Fibroblast of lung (primary cell): Measurements from ENCODE around the gene TMCC1. TPM values are rescaled to one million over a fixed set of nuclear protein-coding genes. Genes with fewer than 3 reads are reported as not detected.

Source experiments
- DNase-seq, 2 donors: peaks; one replicate each; pipeline versions ENCODE4 v3.0.0 to v3.0.0-alpha.2; 2010; ENCODE audit warnings: low read depth in 2 of 2
- H2AFZ ChIP-seq: 2 replicates; pipeline ENCODE4 v1.5.1; 2012; ENCODE audit warnings: low read length, control low read depth, inconsistent platforms
- H3K27ac ChIP-seq: 2 replicates; pipeline ENCODE4 v1.5.1; 2011; ENCODE audit warnings: low read length, control low read depth; ENCODE audit not compliant: insufficient read depth
- H3K27me3 ChIP-seq: 2 replicates; pipeline ENCODE4 v1.5.1; 2011; ENCODE audit warnings: mild to moderate bottlenecking, low read length; ENCODE audit not compliant: control insufficient read depth, insufficient read depth
- H3K36me3 ChIP-seq: 2 replicates; pipeline ENCODE4 v1.5.1; 2011; ENCODE audit warnings: low read length; ENCODE audit not compliant: control insufficient read depth, insufficient read depth
- H3K4me1 ChIP-seq: 2 replicates; pipeline ENCODE4 v1.5.1; 2011; ENCODE audit warnings: low read length; ENCODE audit not compliant: control insufficient read depth, insufficient read depth; ENCODE audit errors: extremely low read depth
- H3K4me2 ChIP-seq: 2 replicates; pipeline ENCODE4 v1.5.1; 2011; ENCODE audit warnings: low read length, control low read depth; ENCODE audit not compliant: insufficient read depth; ENCODE audit errors: extremely low read depth
- H3K4me3 ChIP-seq, 4 experiments: fragments of 200-600 bp in 1 of 4; sonication (generic) in 1 of 4; replicated peaks in 1 of 4; 2 replicates each; pipeline ENCODE4 v1.5.1; 2011 to 2016; ENCODE audit warnings: low read length in 4 of 4, low read depth in 3 of 4, mild to moderate bottlenecking in 3 of 4, control low read depth in 2 of 4, inconsistent platforms in 1 of 4, mixed read lengths in 1 of 4; ENCODE audit not compliant: insufficient read depth in 1 of 4; ENCODE audit errors: control extremely low read depth in 1 of 4
- H3K79me2 ChIP-seq: 2 replicates; pipeline ENCODE4 v1.5.1; 2012; ENCODE audit warnings: mild to moderate bottlenecking, low read length, inconsistent platforms; ENCODE audit not compliant: control insufficient read depth, insufficient read depth
- H3K9ac ChIP-seq: 2 replicates; pipeline ENCODE4 v1.5.1; 2011; ENCODE audit warnings: mild to moderate bottlenecking, low read length, control low read depth; ENCODE audit not compliant: insufficient read depth
- H3K9me3 ChIP-seq: 2 replicates; pipeline ENCODE4 v1.5.1; 2012; ENCODE audit warnings: low read depth, low read length; ENCODE audit not compliant: control insufficient read depth, insufficient read depth
- H4K20me1 ChIP-seq: 2 replicates; pipeline ENCODE4 v1.5.1; 2011; ENCODE audit warnings: low read length; ENCODE audit not compliant: control insufficient read depth, insufficient read depth; ENCODE audit errors: extremely low read depth
- CTCF ChIP-seq, 2 donors: IDR thresholded peaks in 1 of 2; conservative IDR thresholded peaks in 1 of 2; 1 replicate in 1 of 2; 2 replicates in 1 of 2; pipeline ENCODE4 v1.5.1; 2011 to 2012; ENCODE audit warnings: low read length in 2 of 2, control low read depth in 1 of 2, inconsistent platforms in 1 of 2, low read depth in 1 of 2, mild to moderate bottlenecking in 1 of 2
- EZH2 ChIP-seq: IDR thresholded peaks from 2 replicates; pipeline ENCODE4 v1.5.1; 2012; ENCODE audit warnings: low read length, control low read depth, mild to moderate bottlenecking; ENCODE audit errors: missing control alignments
- polyA plus RNA-seq, 2 donors: library from polyadenylated mRNA; depleted of rRNA in 1 of 2; stranded (reverse) in 1 of 2; unstranded in 1 of 2; fragments of >200 nt; gene quantifications; 2 replicates each; pipeline ENCODE4 v1.2.1, GENCODE V29; 2011 to 2012; ENCODE audit warnings: missing spikeins in 1 of 2
- total RNA-seq: library from RNA; depleted of rRNA; stranded (reverse); fragments of >200 nt; gene quantifications from 2 replicates; pipeline ENCODE4 v1.2.1, GENCODE V29; 2014

TMCC1 gene
- total and polyA plus RNA-seq, 2 donors (not counting 1 experiment from before 2014, with no cell fraction given), result 16.2 to 16.8 TPM

GRCh38 chr3:129936757-129937156, 43.2 kb upstream of the TMCC1 start:
- H3K4me3 ChIP-seq, result peak overlapping the region in 3 of 4 experiments; percentile 20 to 32 (median 31)
- H3K27ac ChIP-seq, result no peak overlapping the region
- no peaks in the 10 kb centered on the region for H3K79me2 ChIP-seq
- no peaks in the 10 kb centered on the region for H3K9me3 ChIP-seq
- H2AFZ ChIP-seq, result peak overlapping the region; percentile 44
- H3K4me1 ChIP-seq, result peaks cover 2% of the 10 kb centered on the region
- DNase-seq, result peak; percentile 50 to 92
- TF ChIP-seq CTCF (conservative IDR thresholded peaks at IDR 0.05 in 1 of 2, IDR thresholded peaks at IDR 0.05 in 1 of 2; ENCODE audit: low read depth in 1 of 2, low read length in 2 of 2) (no peak), EZH2 (no peak)
- no peaks in the 10 kb centered on the region for H3K27me3 ChIP-seq
- H3K9ac ChIP-seq, result no peak overlapping the region
- no peaks in the 10 kb centered on the region for H4K20me1 ChIP-seq
- H3K4me2 ChIP-seq, result peak overlapping the region; percentile 40
- H3K36me3 ChIP-seq, result no peaks in the 10 kb centered on the region

GRCh38 chr3:129934234-129935123, 41.0 kb upstream of the TMCC1 start:
- DNase-seq, result peak in 1 of 2 donors; percentile 32
- no peaks in the 10 kb centered on the region for H4K20me1 ChIP-seq
- TF ChIP-seq CTCF (conservative IDR thresholded peaks at IDR 0.05 in 1 of 2, IDR thresholded peaks at IDR 0.05 in 1 of 2; ENCODE audit: low read depth in 1 of 2, low read length in 2 of 2), result peak; percentile 87 to 90
- no peak for TF ChIP-seq EZH2
- H3K4me2 ChIP-seq, result peak overlapping the region; percentile 62
- H3K4me3 ChIP-seq, result peak overlapping the region in 2 of 4 experiments; percentile 25 to 28
- no peaks in the 10 kb centered on the region for H3K36me3 ChIP-seq
- H3K27me3 ChIP-seq, result no peaks in the 10 kb centered on the region
- no peaks in the 10 kb centered on the region for H3K79me2 ChIP-seq
- no peak overlapping the region for H3K9ac ChIP-seq
- no peaks in the 10 kb centered on the region for H3K9me3 ChIP-seq
- H2AFZ ChIP-seq, result no peak overlapping the region
- H3K27ac ChIP-seq, result no peak overlapping the region
- peaks cover 2% of the 10 kb centered on the region for H3K4me1 ChIP-seq

- no peak overlapping the region for H3K4me3 ChIP-seq
- H3K9me3 ChIP-seq, result no peaks in the 10 kb centered on the region
- DNase-seq, result no peak
- H4K20me1 ChIP-seq, result no peaks in the 10 kb centered on the region
- TF ChIP-seq EZH2 (no peak), CTCF (conservative IDR thresholded peaks at IDR 0.05 in 1 of 2, IDR thresholded peaks at IDR 0.05 in 1 of 2; ENCODE audit: low read depth in 1 of 2, low read length in 2 of 2) (no peak)
- H2AFZ ChIP-seq, result no peak overlapping the region
- no peak overlapping the region for H3K9ac ChIP-seq
- H3K79me2 ChIP-seq, result no peaks in the 10 kb centered on the region
- no peaks in the 10 kb centered on the region for H3K27me3 ChIP-seq
- H3K27ac ChIP-seq, result no peak overlapping the region
- H3K4me1 ChIP-seq, result peaks cover 2% of the 10 kb centered on the region
- no peak overlapping the region for H3K4me2 ChIP-seq
- H3K36me3 ChIP-seq, result no peaks in the 10 kb centered on the region
Observed at GRCh38 chr3:129933471-129933870, 40.0 kb upstream of the TMCC1 start.
